Body of pancreas (tissue), 4 donors: Measurements from ENCODE around the gene PLCB3.

Experiments
- CTCF ChIP-seq, 7 experiments: fragments of 450-650 bp in 4 of 7; fragments of 200-600 bp in 3 of 7; sonication (generic) in 3 of 7; IDR thresholded peaks; one replicate each; pipeline ENCODE4 v1.5.1; 2016 to 2019; ENCODE audit warnings: antibody characterized with exemption in 7 of 7
- POLR2A ChIP-seq, 3 donors: fragments of 450-650 bp; IDR thresholded peaks; one replicate each; pipeline ENCODE4 v1.6.1; 2016; ENCODE audit warnings: antibody characterized with exemption in 3 of 3, mild to moderate bottlenecking in 2 of 3

DNA sequence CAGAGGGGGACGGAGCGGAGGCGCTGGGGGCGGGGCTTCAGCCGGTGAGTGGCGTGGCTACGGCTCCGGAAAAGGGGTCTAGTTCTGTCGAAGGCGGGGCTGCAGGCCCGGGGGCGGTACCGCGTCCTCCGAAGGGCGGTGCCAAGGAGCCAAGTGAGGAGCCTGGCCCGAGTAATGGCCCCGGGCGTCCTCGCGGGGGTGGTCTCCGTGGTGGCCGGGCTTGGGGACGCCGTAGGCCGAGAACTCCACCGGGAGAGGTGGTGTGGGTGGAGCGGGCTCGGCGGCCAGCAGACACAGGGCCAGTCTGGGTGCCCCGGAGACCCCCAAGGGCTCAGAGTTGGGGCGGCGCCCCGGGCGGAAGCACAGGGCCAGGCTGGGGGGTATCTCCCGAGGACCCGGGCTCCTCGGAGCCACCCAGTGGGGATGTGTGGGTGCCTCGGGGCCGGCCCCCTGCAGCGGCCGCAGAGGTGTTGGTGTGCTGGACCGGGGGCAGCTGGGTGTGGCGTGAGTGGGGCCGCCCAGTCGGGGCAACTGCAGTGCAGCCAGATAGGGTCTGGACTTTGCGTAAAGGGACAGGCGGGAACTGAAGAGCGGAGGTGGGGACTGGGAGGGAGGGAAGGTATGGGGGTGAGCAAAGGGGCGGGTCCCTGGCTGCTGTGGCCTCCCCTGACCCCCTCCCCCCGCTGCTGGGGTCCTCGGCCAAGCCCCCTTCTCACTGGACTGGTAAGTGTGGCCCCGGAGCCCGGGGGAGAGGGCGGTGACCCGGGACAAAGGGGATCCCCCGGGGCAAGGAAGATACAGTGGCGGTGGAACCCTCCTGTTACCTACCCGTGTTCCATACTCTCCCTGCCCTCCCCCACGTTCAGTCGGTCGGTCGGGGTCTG, 9.6 kb upstream of the PLCB3 start:
- TF ChIP-seq CTCF (IDR thresholded peaks at IDR 0.05), result no peak
- peak; percentile 35 to 59 (median 53) for TF ChIP-seq POLR2A (IDR thresholded peaks at IDR 0.05)
